ENCODE measurements around the gene EWSR1. TPM values are rescaled to one million over a fixed set of nuclear protein-coding genes. Genes with fewer than 3 reads are reported as not detected.

Gene EWSR1
- total RNA-seq, 4 donors from 2014 or later: 183 to 203 (median 198) TPM

DNA sequence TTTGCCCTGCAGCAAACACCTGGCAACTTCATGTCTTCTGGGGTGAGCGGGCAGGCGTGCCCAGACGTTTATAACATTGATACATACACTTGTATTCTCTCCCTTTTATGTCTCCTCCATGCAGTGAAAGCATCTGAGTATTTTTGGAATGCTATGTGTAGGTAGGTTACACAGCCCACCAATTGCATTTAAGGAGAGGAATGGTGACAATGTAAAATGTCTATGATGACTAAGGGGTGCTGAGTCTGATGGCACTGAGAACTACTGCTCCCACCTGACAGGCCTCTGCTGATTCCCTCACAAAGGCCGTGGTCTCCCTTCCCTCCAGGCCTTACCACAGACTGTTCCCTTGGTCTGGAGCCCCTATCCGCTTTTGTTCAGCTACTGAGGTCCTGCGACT is 70.3 kb downstream of the EWSR1 start:
- TF ChIP-seq, protein P1, sequence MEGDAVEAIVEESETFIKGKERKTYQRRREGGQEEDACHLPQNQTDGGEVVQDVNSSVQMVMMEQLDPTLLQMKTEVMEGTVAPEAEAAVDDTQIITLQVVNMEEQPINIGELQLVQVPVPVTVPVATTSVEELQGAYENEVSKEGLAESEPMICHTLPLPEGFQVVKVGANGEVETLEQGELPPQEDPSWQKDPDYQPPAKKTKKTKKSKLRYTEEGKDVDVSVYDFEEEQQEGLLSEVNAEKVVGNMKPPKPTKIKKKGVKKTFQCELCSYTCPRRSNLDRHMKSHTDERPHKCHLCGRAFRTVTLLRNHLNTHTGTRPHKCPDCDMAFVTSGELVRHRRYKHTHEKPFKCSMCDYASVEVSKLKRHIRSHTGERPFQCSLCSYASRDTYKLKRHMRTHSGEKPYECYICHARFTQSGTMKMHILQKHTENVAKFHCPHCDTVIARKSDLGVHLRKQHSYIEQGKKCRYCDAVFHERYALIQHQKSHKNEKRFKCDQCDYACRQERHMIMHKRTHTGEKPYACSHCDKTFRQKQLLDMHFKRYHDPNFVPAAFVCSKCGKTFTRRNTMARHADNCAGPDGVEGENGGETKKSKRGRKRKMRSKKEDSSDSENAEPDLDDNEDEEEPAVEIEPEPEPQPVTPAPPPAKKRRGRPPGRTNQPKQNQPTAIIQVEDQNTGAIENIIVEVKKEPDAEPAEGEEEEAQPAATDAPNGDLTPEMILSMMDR (IDR thresholded peaks at IDR 0.05): no peak
- TF ChIP-seq POLR2AphosphoS5 (IDR thresholded peaks at IDR 0.05) (no peak), EP300 (IDR thresholded peaks at IDR 0.05) (no peak), POLR2A (IDR thresholded peaks at IDR 0.05; ENCODE audit: low read depth) (no peak)
- H3K36me3 ChIP-seq: peaks cover 63 to 100% (median 95%) of the 10 kb centered on the region in 4 donors
- H3K27ac ChIP-seq (replicated peaks in 1 of 4): no peak overlapping the region
- no peaks in the 10 kb centered on the region for H3K27me3 ChIP-seq
- no peak for DNase-seq (ENCODE audit: extremely low spot score)
- no peak overlapping the region for H3K4me3 ChIP-seq
- intact Hi-C loops (cut with DNase I): no loop called here
- peaks cover 5 to 11% (median 8%) of the 10 kb centered on the region in 4 donors for H3K4me1 ChIP-seq
- H3K9me3 ChIP-seq: no peaks in the 10 kb centered on the region
- 88% methylated on average over 6 of the region's 6 CpGs for WGBS

DNA sequence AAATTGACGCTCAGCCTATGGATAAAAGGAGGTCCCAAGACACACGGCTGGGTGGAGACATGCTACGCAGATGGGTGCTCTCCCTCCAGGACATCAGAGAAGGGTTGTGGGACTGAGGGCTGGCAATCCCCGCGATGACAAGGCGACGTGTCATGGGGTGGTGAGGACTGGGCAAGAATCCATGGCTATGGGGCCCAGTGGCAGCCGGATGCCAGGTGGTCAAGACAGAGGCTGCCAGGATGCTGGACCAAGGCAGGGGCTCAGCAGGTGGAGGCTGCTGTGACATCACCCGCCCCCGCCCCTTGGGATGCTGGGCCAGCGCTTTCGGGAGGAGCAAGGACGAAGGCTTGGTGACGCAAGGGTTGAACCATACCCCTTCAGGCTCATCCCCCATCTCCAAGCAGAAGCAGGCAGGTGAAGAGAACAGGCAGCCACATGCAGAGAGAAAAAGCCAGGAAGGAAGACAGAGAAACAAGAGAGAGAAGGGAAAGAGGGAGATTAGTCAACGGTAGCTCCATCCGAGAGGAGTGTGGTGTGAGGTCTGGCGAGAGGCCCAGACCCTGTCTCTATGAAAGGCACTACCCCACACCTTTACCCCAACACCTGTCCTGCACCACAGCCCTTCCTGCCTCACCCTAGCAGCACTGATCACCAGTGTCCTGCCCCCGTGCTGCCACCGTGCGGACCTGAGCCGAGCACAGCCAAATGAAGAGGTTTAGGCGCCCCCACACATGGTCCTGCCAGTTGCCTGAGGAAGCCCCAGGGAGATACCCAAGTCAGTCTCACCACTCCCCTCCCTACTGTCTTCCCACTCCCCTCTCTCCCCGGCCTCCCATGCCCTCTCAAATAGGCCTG is 71.5 kb downstream of the EWSR1 start:
- intact Hi-C loops (cut with DNase I): no loop called here
- no peak overlapping the region for H3K4me3 ChIP-seq
- no peak overlapping the region for H3K27ac ChIP-seq (replicated peaks in 1 of 4)
- WGBS: 94% methylated on average over 23 of the region's 23 CpGs
- no peak for TF ChIP-seq POLR2A (IDR thresholded peaks at IDR 0.05; ENCODE audit: low read depth)
- no peak for TF ChIP-seq EP300 (IDR thresholded peaks at IDR 0.05)
- TF ChIP-seq, protein P1 (IDR thresholded peaks at IDR 0.05): no peak
- no peak for TF ChIP-seq POLR2AphosphoS5 (IDR thresholded peaks at IDR 0.05)
- H3K4me1 ChIP-seq: peaks cover 17 to 23% (median 19%) of the 10 kb centered on the region in 4 donors
- H3K27me3 ChIP-seq: no peaks in the 10 kb centered on the region
- peaks cover 56 to 95% (median 85%) of the 10 kb centered on the region in 4 donors for H3K36me3 ChIP-seq
- DNase-seq (ENCODE audit: extremely low spot score): no peak
- no peaks in the 10 kb centered on the region for H3K9me3 ChIP-seq

DNA sequence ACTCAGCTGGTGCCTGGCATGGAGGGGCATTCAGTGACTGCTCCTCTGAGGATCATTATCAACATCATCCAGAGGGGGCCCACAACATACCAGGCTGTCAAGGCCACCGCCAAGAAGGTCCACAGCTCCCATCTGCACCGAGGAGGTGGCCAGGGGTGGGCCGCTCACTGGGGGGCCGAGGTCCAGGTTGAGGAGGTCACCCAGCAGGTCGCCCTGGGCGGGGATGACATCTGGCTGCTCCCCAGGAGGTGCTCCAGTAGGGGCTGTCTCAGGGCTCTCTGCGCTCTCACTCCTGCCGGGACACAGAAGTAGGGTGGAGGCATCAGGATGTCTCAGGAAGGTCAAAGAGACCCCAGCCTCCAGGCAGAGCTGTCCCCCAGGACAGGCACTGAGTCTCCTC is 72.5 kb downstream of the EWSR1 start:
- Histone ChIP-seq H3K4me3 (no peak overlapping the region), H3K27ac (replicated peaks in 1 of 4) (no peak overlapping the region), H3K4me1 (peaks cover 22 to 30% (median 26%) of the 10 kb centered on the region in 4 donors), H3K27me3 (no peaks in the 10 kb centered on the region), H3K36me3 (peaks cover 56 to 92% (median 80%) of the 10 kb centered on the region in 4 donors), H3K9me3 (no peaks in the 10 kb centered on the region)
- 100% methylated on average over 2 of the region's 8 CpGs for WGBS
- TF ChIP-seq EP300 (IDR thresholded peaks at IDR 0.05) (no peak), POLR2AphosphoS5 (IDR thresholded peaks at IDR 0.05) (no peak), POLR2A (IDR thresholded peaks at IDR 0.05; ENCODE audit: low read depth) (no peak)
- TF ChIP-seq, protein P1 (IDR thresholded peaks at IDR 0.05): no peak
- intact Hi-C loops (cut with DNase I): no loop called here
- DNase-seq (ENCODE audit: extremely low spot score): no peak

DNA sequence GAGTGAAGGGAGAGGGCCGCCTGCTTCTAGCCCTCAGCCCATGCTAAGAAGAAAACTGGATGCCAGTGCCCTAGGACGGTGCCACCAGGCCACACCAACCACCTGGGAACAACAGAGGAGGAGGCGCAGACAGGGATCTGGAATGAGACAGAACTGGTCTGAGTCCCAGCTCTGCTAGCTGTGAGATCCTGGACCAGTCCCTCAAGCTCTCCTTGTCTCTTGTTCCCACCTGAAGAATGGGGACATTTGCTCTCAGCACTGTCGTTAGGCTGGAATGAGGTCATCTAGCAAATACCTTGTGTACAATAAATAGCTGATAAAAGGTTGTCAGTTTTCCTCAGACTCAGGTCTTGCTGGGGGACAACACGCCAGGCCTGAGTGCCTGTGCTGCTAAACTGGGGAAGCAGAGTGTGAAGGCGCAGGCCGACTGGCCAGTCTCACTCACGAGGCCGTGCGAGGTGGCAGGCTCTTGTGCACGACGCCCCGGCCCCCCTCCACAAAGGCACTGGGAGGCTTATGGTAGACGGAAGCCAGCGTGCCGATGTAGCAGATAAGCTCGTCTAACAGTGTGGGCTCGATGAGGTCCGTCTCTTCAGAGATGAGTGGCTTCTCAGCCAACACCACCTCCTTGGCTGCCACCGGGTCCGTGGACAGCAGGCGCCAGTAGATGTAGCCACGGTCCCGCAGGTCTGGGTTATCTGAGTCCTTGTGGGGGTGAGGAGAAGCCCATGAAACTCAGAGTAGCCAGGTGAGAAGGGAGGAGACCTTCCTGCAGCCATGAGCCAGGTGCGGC is 73.2 kb downstream of the EWSR1 start:
- peaks cover 51 to 92% (median 80%) of the 10 kb centered on the region in 4 donors for H3K36me3 ChIP-seq
- H3K4me1 ChIP-seq: peaks cover 22 to 36% (median 29%) of the 10 kb centered on the region in 4 donors
- H3K9me3 ChIP-seq: no peaks in the 10 kb centered on the region
- intact Hi-C loops (cut with DNase I): no loop called here
- DNase-seq (ENCODE audit: extremely low spot score): no peak
- H3K4me3 ChIP-seq: no peak overlapping the region
- no peak overlapping the region for H3K27ac ChIP-seq (replicated peaks in 1 of 4)
- 92% methylated on average over 19 of the region's 25 CpGs for WGBS
- TF ChIP-seq POLR2AphosphoS5 (IDR thresholded peaks at IDR 0.05): no peak
- no peak for TF ChIP-seq POLR2A (IDR thresholded peaks at IDR 0.05; ENCODE audit: low read depth)
- TF ChIP-seq, protein P1 (IDR thresholded peaks at IDR 0.05): no peak
- TF ChIP-seq EP300 (IDR thresholded peaks at IDR 0.05): no peak
- no peaks in the 10 kb centered on the region for H3K27me3 ChIP-seq
